ENCODE measurements around the gene SEMA3A. TPM values are rescaled to one million over a fixed set of nuclear protein-coding genes. Genes with fewer than 3 reads are reported as not detected.

Gene SEMA3A
- total RNA-seq, 1 donor from 2014 or later: 6.2 TPM

GRCh38 chr7:84181628-84182027 is 13.0 kb downstream of the SEMA3A start:
- H3K27me3 ChIP-seq (ENCODE audit: control insufficient read depth, insufficient read depth, low read length): no peaks in the 10 kb centered on the region
- H3K36me3 ChIP-seq (ENCODE audit: control insufficient read depth, insufficient read depth, low read length): no peaks in the 10 kb centered on the region
- no peak overlapping the region for H3K4me3 ChIP-seq (ENCODE audit: low read depth, low read length)
- DNase-seq (ENCODE audit: low read depth): no peak
- TF ChIP-seq CTCF (IDR thresholded peaks at IDR 0.05; ENCODE audit: insufficient read depth, low read length, poor library complexity, severe bottlenecking): no peak

GRCh38 chr7:84177758-84178412 is 16.7 kb downstream of the SEMA3A start:
- no peak for TF ChIP-seq CTCF (IDR thresholded peaks at IDR 0.05; ENCODE audit: insufficient read depth, low read length, poor library complexity, severe bottlenecking)
- DNase-seq (ENCODE audit: low read depth): no peak

GRCh38 chr7:84176716-84177115 is 17.9 kb downstream of the SEMA3A start:
- no peak for TF ChIP-seq CTCF (IDR thresholded peaks at IDR 0.05; ENCODE audit: insufficient read depth, low read length, poor library complexity, severe bottlenecking)
- DNase-seq (ENCODE audit: low read depth): no peak
- Histone ChIP-seq H3K36me3 (ENCODE audit: control insufficient read depth, insufficient read depth, low read length) (no peaks in the 10 kb centered on the region), H3K4me3 (ENCODE audit: low read depth, low read length) (no peak overlapping the region), H3K27me3 (ENCODE audit: control insufficient read depth, insufficient read depth, low read length) (no peaks in the 10 kb centered on the region)

More at GRCh38 chr7:84177758-84178412, 16.7 kb downstream of the SEMA3A start:
- H3K4me3 ChIP-seq (ENCODE audit: low read depth, low read length): no peak overlapping the region
- H3K27me3 ChIP-seq (ENCODE audit: control insufficient read depth, insufficient read depth, low read length): no peaks in the 10 kb centered on the region
- no peaks in the 10 kb centered on the region for H3K36me3 ChIP-seq (ENCODE audit: control insufficient read depth, insufficient read depth, low read length)

- no peak for TF ChIP-seq CTCF (IDR thresholded peaks at IDR 0.05; ENCODE audit: insufficient read depth, low read length, poor library complexity, severe bottlenecking)
- no peak for DNase-seq (ENCODE audit: low read depth)
- no peak overlapping the region for H3K4me3 ChIP-seq (ENCODE audit: low read depth, low read length)
- H3K27me3 ChIP-seq (ENCODE audit: control insufficient read depth, insufficient read depth, low read length): no peaks in the 10 kb centered on the region
- no peaks in the 10 kb centered on the region for H3K36me3 ChIP-seq (ENCODE audit: control insufficient read depth, insufficient read depth, low read length)
Measured at GRCh38 chr7:84175461-84175860, 19.1 kb downstream of the SEMA3A start.

- Histone ChIP-seq H3K36me3 (ENCODE audit: control insufficient read depth, insufficient read depth, low read length) (no peaks in the 10 kb centered on the region), H3K27me3 (ENCODE audit: control insufficient read depth, insufficient read depth, low read length) (no peaks in the 10 kb centered on the region), H3K4me3 (ENCODE audit: low read depth, low read length) (no peak overlapping the region)
- no peak for DNase-seq (ENCODE audit: low read depth)
- TF ChIP-seq CTCF (IDR thresholded peaks at IDR 0.05; ENCODE audit: insufficient read depth, low read length, poor library complexity, severe bottlenecking): no peak
Measured at GRCh38 chr7:84170646-84171045, 23.9 kb downstream of the SEMA3A start.

- TF ChIP-seq CTCF (IDR thresholded peaks at IDR 0.05; ENCODE audit: insufficient read depth, low read length, poor library complexity, severe bottlenecking): no peak
- DNase-seq (ENCODE audit: low read depth): no peak
- Histone ChIP-seq H3K27me3 (ENCODE audit: control insufficient read depth, insufficient read depth, low read length) (no peaks in the 10 kb centered on the region), H3K36me3 (ENCODE audit: control insufficient read depth, insufficient read depth, low read length) (no peaks in the 10 kb centered on the region), H3K4me3 (ENCODE audit: low read depth, low read length) (no peak overlapping the region)
Measured at GRCh38 chr7:84162584-84162983, 32.0 kb downstream of the SEMA3A start.
